Prostate gland (tissue), 2 donors: ENCODE data around the gene LDAF1.

Experiments
- POLR2AphosphoS5 ChIP-seq: sonication (generic); formaldehyde crosslinking; IDR thresholded peaks from one replicate; pipeline ENCODE4 v1.6.1; 2017; ENCODE audit warnings: antibody characterized with exemption
- TF ChIP-seq, protein P1 (sequence below), 4 experiments: fragments of 200-600 bp in 2 of 4; fragments of 450-650 bp in 2 of 4; sonication (generic) in 2 of 4; IDR thresholded peaks; 1 replicate in 3 of 4; 2 replicates in 1 of 4; pipeline ENCODE4 v1.5.1; 2016 to 2019; ENCODE audit warnings: antibody characterized with exemption in 4 of 4, mild to moderate bottlenecking in 2 of 4, moderate library complexity in 2 of 4

DNA sequence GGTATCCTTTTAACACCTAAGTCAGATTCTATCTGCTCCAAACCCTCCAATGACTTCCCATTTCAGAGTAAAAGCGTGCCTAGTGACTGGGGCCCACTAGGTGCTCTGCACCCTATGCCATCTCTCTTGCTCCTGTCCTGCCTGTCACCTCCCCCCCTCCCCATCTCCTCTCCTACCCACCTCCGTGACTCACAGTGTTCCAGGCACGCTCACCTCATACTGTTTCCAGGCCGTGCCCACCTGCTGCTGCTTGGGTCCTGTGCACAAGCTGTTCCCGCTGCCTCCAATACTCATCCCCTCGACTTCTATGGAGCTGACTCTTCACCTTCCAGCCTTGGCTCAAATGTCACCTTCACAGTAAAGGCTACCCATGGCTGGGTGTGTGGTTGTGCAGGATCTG, 29.5 kb upstream of the LDAF1 start:
- TF ChIP-seq, protein P1, sequence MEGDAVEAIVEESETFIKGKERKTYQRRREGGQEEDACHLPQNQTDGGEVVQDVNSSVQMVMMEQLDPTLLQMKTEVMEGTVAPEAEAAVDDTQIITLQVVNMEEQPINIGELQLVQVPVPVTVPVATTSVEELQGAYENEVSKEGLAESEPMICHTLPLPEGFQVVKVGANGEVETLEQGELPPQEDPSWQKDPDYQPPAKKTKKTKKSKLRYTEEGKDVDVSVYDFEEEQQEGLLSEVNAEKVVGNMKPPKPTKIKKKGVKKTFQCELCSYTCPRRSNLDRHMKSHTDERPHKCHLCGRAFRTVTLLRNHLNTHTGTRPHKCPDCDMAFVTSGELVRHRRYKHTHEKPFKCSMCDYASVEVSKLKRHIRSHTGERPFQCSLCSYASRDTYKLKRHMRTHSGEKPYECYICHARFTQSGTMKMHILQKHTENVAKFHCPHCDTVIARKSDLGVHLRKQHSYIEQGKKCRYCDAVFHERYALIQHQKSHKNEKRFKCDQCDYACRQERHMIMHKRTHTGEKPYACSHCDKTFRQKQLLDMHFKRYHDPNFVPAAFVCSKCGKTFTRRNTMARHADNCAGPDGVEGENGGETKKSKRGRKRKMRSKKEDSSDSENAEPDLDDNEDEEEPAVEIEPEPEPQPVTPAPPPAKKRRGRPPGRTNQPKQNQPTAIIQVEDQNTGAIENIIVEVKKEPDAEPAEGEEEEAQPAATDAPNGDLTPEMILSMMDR (IDR thresholded peaks at IDR 0.05): no peak
- no peak for TF ChIP-seq POLR2AphosphoS5
